HEK293 (cell line): ENCODE measurements around the gene CACNA2D3.
A peak's percentile ranks its signal among the peaks of the same experiment; 100 is the strongest.

ENCODE experiments used
- CTCF ChIA-PET: fragments of 350-600 bp; formaldehyde crosslinking; extraction: SDS; loops from one replicate; lab custom pipeline; 2021; ENCODE audit warnings: antibody characterized with exemption; lab: Yijun Ruan, JAX
- POLR2A ChIA-PET: fragments of 300-600 bp; formaldehyde crosslinking; extraction: SDS; loops from one replicate; lab custom pipeline; 2020; ENCODE audit warnings: antibody characterized with exemption, inconsistent platforms; lab: Yijun Ruan, JAX
- H3K27ac ChIP-seq: fragments of 200-500 bp; sonication (Bioruptor generic); 2 replicates; pipeline ENCODE4 v1.5.1; 2014; ENCODE audit warnings: low read depth, low read length, control low read depth, inconsistent platforms; ENCODE audit errors: extremely low read depth
- H3K36me3 ChIP-seq, 2 experiments: fragments of 200-500 bp in 1 of 2; sonication (Bioruptor generic) in 1 of 2; 1 replicate in 1 of 2; 2 replicates in 1 of 2; pipeline ENCODE4 v1.5.1; 2014 to 2017; ENCODE audit warnings: inconsistent platforms in 2 of 2, low read length in 2 of 2; ENCODE audit not compliant: control insufficient read depth in 2 of 2, insufficient read depth in 1 of 2
- H3K4me1 ChIP-seq: fragments of 200-500 bp; sonication (Bioruptor generic); 2 replicates; pipeline ENCODE4 v1.5.1; 2014; ENCODE audit warnings: mild to moderate bottlenecking, low read length, inconsistent platforms; ENCODE audit not compliant: control insufficient read depth, insufficient read depth
- H3K4me3 ChIP-seq: 2 replicates; pipeline ENCODE4 v1.5.1; 2011; ENCODE audit warnings: low read depth, mild to moderate bottlenecking, control low read depth, low read length, moderate library complexity
- H3K9me3 ChIP-seq: fragments of 200-500 bp; sonication (Bioruptor generic); 2 replicates; pipeline ENCODE4 v1.5.1; 2014; ENCODE audit warnings: low read depth, low read length, inconsistent platforms; ENCODE audit not compliant: control insufficient read depth, insufficient read depth
- ATF2 ChIP-seq: fragments of 450-650 bp; formaldehyde crosslinking; IDR thresholded peaks from 2 replicates; pipeline ENCODE4 v1.5.1; 2016; ENCODE audit warnings: missing biosample characterization, missing genetic modification characterization, low read depth
- CTCF ChIP-seq: fragments of 450-650 bp; formaldehyde crosslinking; IDR thresholded peaks from 2 replicates; pipeline ENCODE4 v1.5.1; 2016; ENCODE audit warnings: missing biosample characterization, missing genetic modification characterization
- ZBTB26 ChIP-seq: fragments of 450-650 bp; formaldehyde crosslinking; optimal IDR thresholded peaks from 2 replicates; pipeline ENCODE3; 2016; ENCODE audit warnings: missing biosample characterization, mild to moderate bottlenecking, missing genetic modification characterization
- ZIC2 ChIP-seq: fragments of 450-650 bp; formaldehyde crosslinking; IDR thresholded peaks from 2 replicates; pipeline ENCODE4 v1.5.1; 2016; ENCODE audit warnings: missing biosample characterization, missing genetic modification characterization
- ZNF202 ChIP-seq: fragments of 450-650 bp; formaldehyde crosslinking; IDR thresholded peaks from 2 replicates; pipeline ENCODE4 v1.5.1; 2016; ENCODE audit warnings: missing biosample characterization, missing genetic modification characterization, borderline replicate concordance
- ZNF239 ChIP-seq: fragments of 450-650 bp; formaldehyde crosslinking; IDR thresholded peaks from 2 replicates; pipeline ENCODE4 v1.5.1; 2016; ENCODE audit warnings: missing biosample characterization, missing genetic modification characterization
- ZNF341 ChIP-seq: fragments of 450-650 bp; formaldehyde crosslinking; IDR thresholded peaks from 2 replicates; pipeline ENCODE4; 2016; ENCODE audit warnings: low read depth, missing biosample characterization, missing genetic modification characterization
- ZNF37A ChIP-seq: fragments of 450-650 bp; IDR thresholded peaks from 2 replicates; pipeline ENCODE4 v1.5.1; 2018; ENCODE audit warnings: missing biosample characterization, missing genetic modification characterization
- ZNF544 ChIP-seq: fragments of 450-650 bp; formaldehyde crosslinking; IDR thresholded peaks from 2 replicates; pipeline ENCODE4 v1.5.0; 2017; ENCODE audit warnings: missing biosample characterization, missing genetic modification characterization
- ZNF600 ChIP-seq: fragments of 450-650 bp; formaldehyde crosslinking; IDR thresholded peaks from 2 replicates; pipeline ENCODE4 v1.5.1; 2016; ENCODE audit warnings: missing biosample characterization, missing genetic modification characterization
- ZNF654 ChIP-seq: fragments of 450-650 bp; formaldehyde crosslinking; IDR thresholded peaks from 2 replicates; pipeline ENCODE4 v1.5.1; 2016; ENCODE audit warnings: low read depth, missing biosample characterization, missing genetic modification characterization
- ZNF76 ChIP-seq: fragments of 450-650 bp; formaldehyde crosslinking; IDR thresholded peaks from 2 replicates; pipeline ENCODE4; 2016; ENCODE audit warnings: low read depth, missing biosample characterization, missing genetic modification characterization, borderline replicate concordance
- ZSCAN18 ChIP-seq: fragments of 450-650 bp; formaldehyde crosslinking; IDR thresholded peaks from 2 replicates; pipeline ENCODE4 v1.5.1; 2016; ENCODE audit warnings: missing biosample characterization, missing genetic modification characterization

CACNA2D3 gene

GRCh38 chr3:54731732-54732445, 609.5 kb downstream of the CACNA2D3 start:
- no peaks in the 10 kb centered on the region for H3K9me3 ChIP-seq
- CTCF ChIA-PET: no interaction called here
- TF ChIP-seq ATF2 (tag by site-specific recombination) (0 out of 2 replicates have a peak, but pooled peaks have one; percentile 25), ZNF654 (tag by site-specific recombination) (no peak)

GRCh38 chr3:54733106-54734006, 611.0 kb downstream of the CACNA2D3 start:
- H3K27ac ChIP-seq: no peak overlapping the region
- POLR2A ChIA-PET: no interaction called here
- TF ChIP-seq ZNF600 (tag by site-specific recombination): no peak

More at GRCh38 chr3:54731732-54732445, 609.5 kb downstream of the CACNA2D3 start:
- Histone ChIP-seq H3K36me3 (no peaks in the 10 kb centered on the region), H3K4me1 (no peaks in the 10 kb centered on the region), H3K27ac (no peak overlapping the region), H3K4me3 (no peak overlapping the region)
- POLR2A ChIA-PET: no interaction called here

GRCh38 chr3:54736459-54736858, 614.1 kb downstream of the CACNA2D3 start:
- Histone ChIP-seq H3K36me3 (no peaks in the 10 kb centered on the region), H3K9me3 (no peaks in the 10 kb centered on the region), H3K27ac (no peak overlapping the region), H3K4me1 (no peaks in the 10 kb centered on the region), H3K4me3 (no peak overlapping the region)
- ChIA-PET POLR2A (no interaction called here), CTCF (no interaction called here)
- TF ChIP-seq ZNF37A (tag by site-specific recombination): no peak
- no peak for TF ChIP-seq ZNF76 (tag by site-specific recombination)
- no peak for TF ChIP-seq ZNF341 (tag by site-specific recombination)
- no peak for TF ChIP-seq ZNF202 (tag by site-specific recombination)
- TF ChIP-seq ZBTB26: no peak
- TF ChIP-seq ZNF239 (tag by site-specific recombination): no peak
- no peak for TF ChIP-seq CTCF (tag by site-specific recombination)
- TF ChIP-seq ZIC2: no peak
- no peak for TF ChIP-seq ZNF544
- no peak for TF ChIP-seq ZSCAN18

More at GRCh38 chr3:54733106-54734006, 611.0 kb downstream of the CACNA2D3 start:
- CTCF ChIA-PET: no interaction called here
- Histone ChIP-seq H3K4me1 (no peaks in the 10 kb centered on the region), H3K9me3 (no peaks in the 10 kb centered on the region), H3K4me3 (no peak overlapping the region), H3K36me3 (no peaks in the 10 kb centered on the region)
